ENCODE measurements around the gene FKBP5. TPM values are rescaled to one million over a fixed set of nuclear protein-coding genes. Genes with fewer than 3 reads are reported as not detected.

Gene FKBP5
- total and polyA plus RNA-seq, 10 of the 15 experiments (the other 5 are each of a cell fraction or from before 2014, with no cell fraction given), result 29.0 to 123 (median 62.3) TPM

- POLR2A ChIA-PET, result no interaction called here
- Histone ChIP-seq H3K79me2 (ENCODE audit: control insufficient read depth, insufficient read depth, low read length) (no peaks in the 10 kb centered on the region), H3K9ac (ENCODE audit: control insufficient read depth, insufficient read depth, low read length) (no peak overlapping the region), H3K4me2 (ENCODE audit: control insufficient read depth, insufficient read depth) (no peak overlapping the region), H2AFZ (ENCODE audit: control insufficient read depth, low read depth, low read length) (no peak overlapping the region), H3K36me3 (ENCODE audit: control insufficient read depth in 2 of 2, insufficient read depth in 2 of 2, low read length in 1 of 2) (peaks cover 4 to 19% of the 10 kb centered on the region in 2 experiments), H3K4me1 (ENCODE audit: control insufficient read depth, insufficient read depth, low read length) (no peaks in the 10 kb centered on the region), H3K27ac (ENCODE audit: control insufficient read depth, insufficient read depth) (no peak overlapping the region), H4K20me1 (ENCODE audit: control insufficient read depth, insufficient read depth) (no peaks in the 10 kb centered on the region), H3K9me3 (replicated peaks; ENCODE audit: control insufficient read depth, insufficient read depth, low read length) (no peaks in the 10 kb centered on the region), H3K4me3 (no peak overlapping the region), H3K27me3 (replicated peaks in 1 of 2; ENCODE audit: control insufficient read depth in 2 of 2, insufficient read depth in 2 of 2, low read length in 1 of 2) (no peaks in the 10 kb centered on the region)
- in situ Hi-C loops (cut with MboI), result loop anchor here (5.0 kb wide), 1 partner anchor 155 kb away; the partner anchor contains the start of gene ARMC12
- no peak for DNase-seq (ENCODE audit: low read depth, low spot score)
- 72% methylated on average over 2 of the region's 2 CpGs for WGBS (ENCODE audit: insufficient coverage, insufficient replicate concordance, low lambda C conversion rate, missing lambda C conversion rate)
- no TSS peak for BruUV-seq (replicated peaks)
- ATAC-seq, result no peak
- RAD21 ChIA-PET (ENCODE audit: unreplicated experiment), result interaction anchor here (1.5 to 5.4 kb wide), 2 partner anchors 60 to 155 kb away, joined by 4 to 91 read pairs; partner anchors contain the start of gene ARMC12
- intact Hi-C loops (cut with micrococcal nuclease; ENCODE audit: unreplicated experiment), result loop anchor here (5.0 kb wide), 1 partner anchor 60 kb away; no protein-coding TSS in a partner anchor
- CTCF ChIA-PET, result interaction anchor here (0.7 to 13.4 kb wide), 8 partner anchors 10 to 596 kb away, joined by 3 to 374 read pairs (median 4); partner anchors contain the start of gene ARMC12
- SMC1A ChIA-PET (ENCODE audit: uncharacterized antibody, unreplicated experiment), result interaction anchor here (1.9 to 9.9 kb wide), 2 partner anchors 80 to 156 kb away, joined by 4 to 149 read pairs; partner anchors contain the start of gene ARMC12
- FAIRE-seq, result no peak
- TF ChIP-seq CHD1 (IDR thresholded peaks at IDR 0.05; ENCODE audit: low read depth, low read length) (no peak), NR2C1 (IDR thresholded peaks at IDR 0.05) (no peak), CBFB (IDR thresholded peaks at IDR 0.05; ENCODE audit: low read depth) (no peak), ZBTB11 (CRISPR knock-in tag; IDR thresholded peaks at IDR 0.05) (no peak), YY1 (IDR thresholded peaks at IDR 0.05; ENCODE audit: low read depth, low read length) (no peak), MYB (IDR thresholded peaks at IDR 0.05; ENCODE audit: borderline replicate concordance, low read depth, low read length) (no peak), ASH2L (IDR thresholded peaks at IDR 0.05; ENCODE audit: borderline replicate concordance, low read depth) (no peak), ZZZ3 (IDR thresholded peaks at IDR 0.05; ENCODE audit: control insufficient read depth, insufficient read length, low read depth) (no peak)
- TF ChIP-seq, protein P1, sequence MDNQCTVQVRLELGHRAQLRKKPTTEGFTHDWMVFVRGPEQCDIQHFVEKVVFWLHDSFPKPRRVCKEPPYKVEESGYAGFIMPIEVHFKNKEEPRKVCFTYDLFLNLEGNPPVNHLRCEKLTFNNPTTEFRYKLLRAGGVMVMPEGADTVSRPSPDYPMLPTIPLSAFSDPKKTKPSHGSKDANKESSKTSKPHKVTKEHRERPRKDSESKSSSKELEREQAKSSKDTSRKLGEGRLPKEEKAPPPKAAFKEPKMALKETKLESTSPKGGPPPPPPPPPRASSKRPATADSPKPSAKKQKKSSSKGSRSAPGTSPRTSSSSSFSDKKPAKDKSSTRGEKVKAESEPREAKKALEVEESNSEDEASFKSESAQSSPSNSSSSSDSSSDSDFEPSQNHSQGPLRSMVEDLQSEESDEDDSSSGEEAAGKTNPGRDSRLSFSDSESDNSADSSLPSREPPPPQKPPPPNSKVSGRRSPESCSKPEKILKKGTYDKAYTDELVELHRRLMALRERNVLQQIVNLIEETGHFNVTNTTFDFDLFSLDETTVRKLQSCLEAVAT (IDR thresholded peaks at IDR 0.05), result no peak
- TF ChIP-seq, protein P2, sequence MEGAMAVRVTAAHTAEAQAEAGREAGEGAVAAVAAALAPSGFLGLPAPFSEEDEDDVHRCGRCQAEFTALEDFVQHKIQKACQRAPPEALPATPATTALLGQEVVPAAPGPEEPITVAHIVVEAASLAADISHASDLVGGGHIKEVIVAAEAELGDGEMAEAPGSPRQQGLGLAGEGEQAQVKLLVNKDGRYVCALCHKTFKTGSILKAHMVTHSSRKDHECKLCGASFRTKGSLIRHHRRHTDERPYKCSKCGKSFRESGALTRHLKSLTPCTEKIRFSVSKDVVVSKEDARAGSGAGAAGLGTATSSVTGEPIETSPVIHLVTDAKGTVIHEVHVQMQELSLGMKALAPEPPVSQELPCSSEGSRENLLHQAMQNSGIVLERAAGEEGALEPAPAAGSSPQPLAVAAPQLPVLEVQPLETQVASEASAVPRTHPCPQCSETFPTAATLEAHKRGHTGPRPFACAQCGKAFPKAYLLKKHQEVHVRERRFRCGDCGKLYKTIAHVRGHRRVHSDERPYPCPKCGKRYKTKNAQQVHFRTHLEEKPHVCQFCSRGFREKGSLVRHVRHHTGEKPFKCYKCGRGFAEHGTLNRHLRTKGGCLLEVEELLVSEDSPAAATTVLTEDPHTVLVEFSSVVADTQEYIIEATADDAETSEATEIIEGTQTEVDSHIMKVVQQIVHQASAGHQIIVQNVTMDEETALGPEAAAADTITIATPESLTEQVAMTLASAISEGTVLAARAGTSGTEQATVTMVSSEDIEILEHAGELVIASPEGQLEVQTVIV (IDR thresholded peaks at IDR 0.05; ENCODE audit: borderline replicate concordance, partially characterized antibody), result no peak
- TF ChIP-seq, protein P3, sequence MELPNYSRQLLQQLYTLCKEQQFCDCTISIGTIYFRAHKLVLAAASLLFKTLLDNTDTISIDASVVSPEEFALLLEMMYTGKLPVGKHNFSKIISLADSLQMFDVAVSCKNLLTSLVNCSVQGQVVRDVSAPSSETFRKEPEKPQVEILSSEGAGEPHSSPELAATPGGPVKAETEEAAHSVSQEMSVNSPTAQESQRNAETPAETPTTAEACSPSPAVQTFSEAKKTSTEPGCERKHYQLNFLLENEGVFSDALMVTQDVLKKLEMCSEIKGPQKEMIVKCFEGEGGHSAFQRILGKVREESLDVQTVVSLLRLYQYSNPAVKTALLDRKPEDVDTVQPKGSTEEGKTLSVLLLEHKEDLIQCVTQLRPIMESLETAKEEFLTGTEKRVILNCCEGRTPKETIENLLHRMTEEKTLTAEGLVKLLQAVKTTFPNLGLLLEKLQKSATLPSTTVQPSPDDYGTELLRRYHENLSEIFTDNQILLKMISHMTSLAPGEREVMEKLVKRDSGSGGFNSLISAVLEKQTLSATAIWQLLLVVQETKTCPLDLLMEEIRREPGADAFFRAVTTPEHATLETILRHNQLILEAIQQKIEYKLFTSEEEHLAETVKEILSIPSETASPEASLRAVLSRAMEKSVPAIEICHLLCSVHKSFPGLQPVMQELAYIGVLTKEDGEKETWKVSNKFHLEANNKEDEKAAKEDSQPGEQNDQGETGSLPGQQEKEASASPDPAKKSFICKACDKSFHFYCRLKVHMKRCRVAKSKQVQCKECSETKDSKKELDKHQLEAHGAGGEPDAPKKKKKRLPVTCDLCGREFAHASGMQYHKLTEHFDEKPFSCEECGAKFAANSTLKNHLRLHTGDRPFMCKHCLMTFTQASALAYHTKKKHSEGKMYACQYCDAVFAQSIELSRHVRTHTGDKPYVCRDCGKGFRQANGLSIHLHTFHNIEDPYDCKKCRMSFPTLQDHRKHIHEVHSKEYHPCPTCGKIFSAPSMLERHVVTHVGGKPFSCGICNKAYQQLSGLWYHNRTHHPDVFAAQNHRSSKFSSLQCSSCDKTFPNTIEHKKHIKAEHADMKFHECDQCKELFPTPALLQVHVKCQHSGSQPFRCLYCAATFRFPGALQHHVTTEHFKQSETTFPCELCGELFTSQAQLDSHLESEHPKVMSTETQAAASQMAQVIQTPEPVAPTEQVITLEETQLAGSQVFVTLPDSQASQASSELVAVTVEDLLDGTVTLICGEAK (IDR thresholded peaks at IDR 0.05; ENCODE audit: borderline replicate concordance), result no peak
These were observed 106.4 kb downstream of the FKBP5 start for GRCh38 chr6:35582315-35582714.

Data from GM12878 (cell line).